GM23248 (cell line): ENCODE results near the gene SV2A. TPM values are rescaled to one million over a fixed set of nuclear protein-coding genes. Genes with fewer than 3 reads are reported as not detected.

ENCODE experiments used
- polyA plus RNA-seq: library from polyadenylated mRNA; unstranded; fragments of >200 nt; fragmentation: Nextera tagmentation; extraction: Ambion mirVana; gene quantifications from 2 replicates; pipeline ENCODE4 v1.2.1, GENCODE V29; 2016
- total RNA-seq: library from RNA; depleted of rRNA; stranded (reverse); fragments of >200 nt; shearing (Covaris generic); gene quantifications from 2 replicates; pipeline ENCODE4 v1.2.3, GENCODE V29; 2014; rRNA removed

Gene SV2A
- total and polyA plus RNA-seq, 2 experiments from 2014 or later = 0.36 to 1.1 TPM

Other genes starting within 250 kb of the SV2A start
- gene FCGR1A, start 135.2 kb downstream of the SV2A start, total RNA-seq = not detected in 2 replicates
- not detected in 2 replicates for gene FCGR1A, start 135.2 kb downstream of the SV2A start, polyA plus RNA-seq
- 12.3 and 16.4 TPM in 2 replicates for gene BOLA1, start 18.3 kb downstream of the SV2A start, total RNA-seq
- gene BOLA1, start 18.3 kb downstream of the SV2A start, polyA plus RNA-seq = 18.6 and 20.1 TPM in 2 replicates
- gene SF3B4, start 10.0 kb upstream of the SV2A start, total RNA-seq = 12.3 and 17.5 TPM in 2 replicates
- gene SF3B4, start 10.0 kb upstream of the SV2A start, polyA plus RNA-seq = 98.0 and 106 TPM in 2 replicates
- gene MTMR11, start 19.0 kb upstream of the SV2A start, total RNA-seq = 7.7 and 13.1 TPM in 2 replicates
- gene MTMR11, start 19.0 kb upstream of the SV2A start, polyA plus RNA-seq = 11.9 and 12.4 TPM in 2 replicates
- gene OTUD7B, start 92.9 kb upstream of the SV2A start, total RNA-seq = 20.1 and 20.2 TPM in 2 replicates
- gene OTUD7B, start 92.9 kb upstream of the SV2A start, polyA plus RNA-seq = 3.1 and 3.5 TPM in 2 replicates
- 42.0 and 49.2 TPM in 2 replicates for gene VPS45, start 149.9 kb upstream of the SV2A start, total RNA-seq
- 38.9 and 41.7 TPM in 2 replicates for gene VPS45, start 149.9 kb upstream of the SV2A start, polyA plus RNA-seq
- 24.8 and 26.9 TPM in 2 replicates for gene PLEKHO1, start 232.1 kb upstream of the SV2A start, total RNA-seq
- 30.7 and 34.8 TPM in 2 replicates for gene PLEKHO1, start 232.1 kb upstream of the SV2A start, polyA plus RNA-seq